ENCODE measurements around the gene S100A13. TPM values are rescaled to one million over a fixed set of nuclear protein-coding genes. Genes with fewer than 3 reads are reported as not detected.

S100A13 gene
- total and polyA plus RNA-seq, 9 of the 15 experiments (the other 6 are each of a cell fraction or from before 2014, with no cell fraction given): 41.9 to 129 (median 58.0) TPM

DNA sequence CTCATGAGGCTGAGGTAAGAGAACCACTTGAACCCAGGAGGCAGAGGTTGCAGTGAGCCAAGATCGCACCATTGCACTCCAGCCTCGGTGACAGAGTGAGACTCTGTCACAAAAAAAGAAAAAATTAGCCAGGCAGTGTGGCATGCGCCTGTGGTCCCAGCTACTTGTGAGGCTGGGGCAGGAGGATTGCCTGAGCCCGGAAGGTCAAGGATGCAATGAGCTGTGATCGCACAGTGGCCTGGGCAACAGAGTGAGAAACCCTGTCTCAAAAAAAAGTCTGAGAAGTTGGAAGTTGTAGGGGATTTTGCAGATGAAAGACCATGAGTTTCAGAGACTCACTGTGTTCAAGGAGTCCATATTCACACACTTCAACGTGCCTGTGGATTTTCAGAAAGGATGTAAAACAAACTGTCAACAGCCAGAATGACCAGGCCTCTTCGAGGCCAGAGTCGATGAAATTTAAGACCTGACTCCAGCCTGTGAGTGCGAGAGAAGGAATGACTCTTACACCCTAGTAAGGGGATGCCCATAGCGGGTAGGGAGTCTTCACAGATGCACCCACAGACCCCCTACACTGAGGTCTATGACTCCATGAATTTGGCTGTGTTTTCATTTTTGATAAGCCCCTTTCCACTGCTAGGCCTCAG, 2.2 kb downstream of the S100A13 start:
- H3K79me2 ChIP-seq (ENCODE audit: control insufficient read depth, insufficient read depth, low read length): peaks cover 6% of the 10 kb centered on the region; the same call in 1 of the 3 replicates
- H3K4me1 ChIP-seq (replicated peaks in 1 of 2; ENCODE audit: control insufficient read depth in 2 of 2, insufficient read depth in 2 of 2, low read length in 2 of 2): peaks cover 26 to 44% of the 10 kb centered on the region in 2 experiments
- intact Hi-C loops (cut with micrococcal nuclease): no loop called here
- WGBS (ENCODE audit: insufficient coverage, low coverage, missing lambda C conversion rate): 80% methylated on average over 10 of the region's 10 CpGs
- no TSS peak for BruUV-seq (replicated peaks)
- H3K36me3 ChIP-seq (ENCODE audit: control insufficient read depth, insufficient read depth, low read length): peaks cover 9% of the 10 kb centered on the region; the same call in 2 of the 3 replicates
- no peaks in the 10 kb centered on the region for H4K20me1 ChIP-seq (replicated peaks; ENCODE audit: control insufficient read depth, insufficient read depth, low read length)
- no peak overlapping the region for H3K4me3 ChIP-seq
- no peaks in the 10 kb centered on the region for H3K9me1 ChIP-seq (ENCODE audit: control insufficient read depth, insufficient read depth, low read length)
- in situ Hi-C loops (cut with MboI): no loop called here
- ATAC-seq: no peak
- CTCF ChIA-PET (ENCODE audit: low intra/inter-chr PET ratio): no interaction called here
- no peak overlapping the region for H3K9ac ChIP-seq (ENCODE audit: insufficient read depth in 1 of 2, low read depth in 2 of 2, low read length in 2 of 2)
- no peak for FAIRE-seq
- no peak overlapping the region for H3K4me2 ChIP-seq (ENCODE audit: insufficient read depth, low read length)
- no peaks in the 10 kb centered on the region for H3K9me3 ChIP-seq (replicated peaks; ENCODE audit: control insufficient read depth, insufficient read depth, low read depth, low read length)
- no peaks in the 10 kb centered on the region for H3K27me3 ChIP-seq (ENCODE audit: control insufficient read depth in 2 of 2, insufficient read depth in 2 of 2, low read length in 2 of 2)
- no peak overlapping the region for H3K27ac ChIP-seq (ENCODE audit: extremely low read depth, low read depth, low read length)
- POLR2A ChIA-PET: interaction anchor here (1.4 to 3.8 kb wide), 7 partner anchors 8 to 109 kb away, joined by 3 to 70 read pairs (median 11); partner anchors contain the start of genes CHTOP, S100A14 and S100A5
- H2AFZ ChIP-seq (ENCODE audit: low read depth, low read length): no peak overlapping the region
- DNase-seq (ENCODE audit: extremely low read depth in 1 of 4, low spot score in 3 of 4): no peak
- TF ChIP-seq, protein P1, sequence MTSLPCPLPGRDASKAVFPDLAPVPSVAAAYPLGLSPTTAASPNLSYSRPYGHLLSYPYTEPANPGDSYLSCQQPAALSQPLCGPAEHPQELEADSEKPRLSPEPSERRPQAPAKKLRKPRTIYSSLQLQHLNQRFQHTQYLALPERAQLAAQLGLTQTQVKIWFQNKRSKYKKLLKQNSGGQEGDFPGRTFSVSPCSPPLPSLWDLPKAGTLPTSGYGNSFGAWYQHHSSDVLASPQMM (CRISPR knock-in tag; IDR thresholded peaks at IDR 0.05): no peak
- TF ChIP-seq, protein P2, sequence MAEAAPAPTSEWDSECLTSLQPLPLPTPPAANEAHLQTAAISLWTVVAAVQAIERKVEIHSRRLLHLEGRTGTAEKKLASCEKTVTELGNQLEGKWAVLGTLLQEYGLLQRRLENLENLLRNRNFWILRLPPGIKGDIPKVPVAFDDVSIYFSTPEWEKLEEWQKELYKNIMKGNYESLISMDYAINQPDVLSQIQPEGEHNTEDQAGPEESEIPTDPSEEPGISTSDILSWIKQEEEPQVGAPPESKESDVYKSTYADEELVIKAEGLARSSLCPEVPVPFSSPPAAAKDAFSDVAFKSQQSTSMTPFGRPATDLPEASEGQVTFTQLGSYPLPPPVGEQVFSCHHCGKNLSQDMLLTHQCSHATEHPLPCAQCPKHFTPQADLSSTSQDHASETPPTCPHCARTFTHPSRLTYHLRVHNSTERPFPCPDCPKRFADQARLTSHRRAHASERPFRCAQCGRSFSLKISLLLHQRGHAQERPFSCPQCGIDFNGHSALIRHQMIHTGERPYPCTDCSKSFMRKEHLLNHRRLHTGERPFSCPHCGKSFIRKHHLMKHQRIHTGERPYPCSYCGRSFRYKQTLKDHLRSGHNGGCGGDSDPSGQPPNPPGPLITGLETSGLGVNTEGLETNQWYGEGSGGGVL (CRISPR knock-in tag; IDR thresholded peaks at IDR 0.05): no peak
- TF ChIP-seq ARHGAP35 (IDR thresholded peaks at IDR 0.05; ENCODE audit: partially characterized antibody) (no peak), SP2 (IDR thresholded peaks at IDR 0.05; ENCODE audit: extremely low read depth, low read depth, low read length, poor library complexity, severe bottlenecking) (no peak), KDM4B (IDR thresholded peaks at IDR 0.05; ENCODE audit: borderline replicate concordance in 2 of 2, low read depth in 1 of 2) (no peak), FOXA1 (IDR thresholded peaks at IDR 0.05; ENCODE audit: borderline replicate concordance) (no peak), ASH1L (IDR thresholded peaks at IDR 0.05; ENCODE audit: borderline replicate concordance, low read depth, partially characterized antibody) (no peak), STAT5A (IDR thresholded peaks at IDR 0.05; ENCODE audit: borderline replicate concordance, low read length) (no peak), PCBP1 (IDR thresholded peaks at IDR 0.05; ENCODE audit: low read depth, low read length, poor library complexity, severe bottlenecking) (no peak), RBBP5 (IDR thresholded peaks at IDR 0.05; ENCODE audit: borderline replicate concordance, insufficient read depth, low read length, poor library complexity, severe bottlenecking) (no peak), ILK (tag; IDR thresholded peaks at IDR 0.05; ENCODE audit: borderline replicate concordance, low read depth) (no peak), ZNF140 (CRISPR knock-in tag; IDR thresholded peaks at IDR 0.05) (no peak)
- TF ChIP-seq, protein P3, sequence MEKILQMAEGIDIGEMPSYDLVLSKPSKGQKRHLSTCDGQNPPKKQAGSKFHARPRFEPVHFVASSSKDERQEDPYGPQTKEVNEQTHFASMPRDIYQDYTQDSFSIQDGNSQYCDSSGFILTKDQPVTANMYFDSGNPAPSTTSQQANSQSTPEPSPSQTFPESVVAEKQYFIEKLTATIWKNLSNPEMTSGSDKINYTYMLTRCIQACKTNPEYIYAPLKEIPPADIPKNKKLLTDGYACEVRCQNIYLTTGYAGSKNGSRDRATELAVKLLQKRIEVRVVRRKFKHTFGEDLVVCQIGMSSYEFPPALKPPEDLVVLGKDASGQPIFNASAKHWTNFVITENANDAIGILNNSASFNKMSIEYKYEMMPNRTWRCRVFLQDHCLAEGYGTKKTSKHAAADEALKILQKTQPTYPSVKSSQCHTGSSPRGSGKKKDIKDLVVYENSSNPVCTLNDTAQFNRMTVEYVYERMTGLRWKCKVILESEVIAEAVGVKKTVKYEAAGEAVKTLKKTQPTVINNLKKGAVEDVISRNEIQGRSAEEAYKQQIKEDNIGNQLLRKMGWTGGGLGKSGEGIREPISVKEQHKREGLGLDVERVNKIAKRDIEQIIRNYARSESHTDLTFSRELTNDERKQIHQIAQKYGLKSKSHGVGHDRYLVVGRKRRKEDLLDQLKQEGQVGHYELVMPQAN (IDR thresholded peaks at IDR 0.05; ENCODE audit: borderline replicate concordance): no peak
- TF ChIP-seq, protein P4, sequence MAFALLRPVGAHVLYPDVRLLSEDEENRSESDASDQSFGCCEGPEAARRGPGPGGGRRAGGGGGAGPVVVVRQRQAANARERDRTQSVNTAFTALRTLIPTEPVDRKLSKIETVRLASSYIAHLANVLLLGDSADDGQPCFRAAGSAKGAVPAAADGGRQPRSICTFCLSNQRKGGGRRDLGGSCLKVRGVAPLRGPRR (CRISPR knock-in tag; IDR thresholded peaks at IDR 0.05): no peak

All from K562 (cell line).